ENCODE data around the gene CBY2. TPM values are rescaled to one million over a fixed set of nuclear protein-coding genes. Genes with fewer than 3 reads are reported as not detected.

CBY2 gene
- total RNA-seq, 4 donors from 2014 or later, result not detected

- no peaks in the 10 kb centered on the region for H3K36me3 ChIP-seq
- no peaks in the 10 kb centered on the region for H3K27me3 ChIP-seq
- no peaks in the 10 kb centered on the region for H3K9me3 ChIP-seq
- H3K4me1 ChIP-seq, result no peaks in the 10 kb centered on the region
- H3K4me3 ChIP-seq, result no peak overlapping the region
- no peak overlapping the region for H3K27ac ChIP-seq
- no peak for TF ChIP-seq POLR2AphosphoS5 (IDR thresholded peaks at IDR 0.05)
- no peak for TF ChIP-seq POLR2A (IDR thresholded peaks at IDR 0.05)
- no peak for TF ChIP-seq CTCF (IDR thresholded peaks at IDR 0.05)
- no peak for TF ChIP-seq EP300 (IDR thresholded peaks at IDR 0.05)
- 95 to 96% methylated on average over 9 to 10 of the region's 18 CpGs for WGBS, 2 donors (ENCODE audit: low coverage in 1 of 2)
- ATAC-seq, result no peak
Observed at GRCh38 chr13:45714170-45714569, 12.1 kb downstream of the CBY2 start.

- Histone ChIP-seq H3K4me3 (no peak overlapping the region), H3K36me3 (no peaks in the 10 kb centered on the region), H3K27ac (no peak overlapping the region), H3K27me3 (no peaks in the 10 kb centered on the region), H3K9me3 (no peaks in the 10 kb centered on the region), H3K4me1 (no peaks in the 10 kb centered on the region)
- ATAC-seq, result no peak
- TF ChIP-seq CTCF (IDR thresholded peaks at IDR 0.05) (no peak), POLR2AphosphoS5 (IDR thresholded peaks at IDR 0.05) (no peak), EP300 (IDR thresholded peaks at IDR 0.05) (no peak), POLR2A (IDR thresholded peaks at IDR 0.05) (no peak)
- WGBS, 2 donors (ENCODE audit: low coverage in 1 of 2), result 86 to 100% methylated on average over 1 of the region's 3 CpGs
Observed at GRCh38 chr13:45715351-45715750, 13.2 kb downstream of the CBY2 start.

- Histone ChIP-seq H3K27ac (no peak overlapping the region), H3K4me1 (no peaks in the 10 kb centered on the region), H3K9me3 (no peaks in the 10 kb centered on the region), H3K4me3 (no peak overlapping the region), H3K27me3 (no peaks in the 10 kb centered on the region), H3K36me3 (no peaks in the 10 kb centered on the region)
- no peak for TF ChIP-seq EP300 (IDR thresholded peaks at IDR 0.05)
- no peak for TF ChIP-seq POLR2AphosphoS5 (IDR thresholded peaks at IDR 0.05)
- TF ChIP-seq CTCF (IDR thresholded peaks at IDR 0.05), result no peak
- TF ChIP-seq POLR2A (IDR thresholded peaks at IDR 0.05), result no peak
- no peak for ATAC-seq
- WGBS, 2 donors (ENCODE audit: low coverage in 1 of 2), result 17 to 36% methylated on average over 1 of the region's 1 CpG
Observed at GRCh38 chr13:45717349-45717748, 15.2 kb downstream of the CBY2 start.

- Histone ChIP-seq H3K27me3 (no peaks in the 10 kb centered on the region), H3K27ac (no peak overlapping the region), H3K9me3 (no peaks in the 10 kb centered on the region), H3K36me3 (no peaks in the 10 kb centered on the region), H3K4me3 (no peak overlapping the region), H3K4me1 (no peaks in the 10 kb centered on the region)
- no peak for TF ChIP-seq POLR2AphosphoS5 (IDR thresholded peaks at IDR 0.05)
- TF ChIP-seq CTCF (IDR thresholded peaks at IDR 0.05), result peak in 1 of 4 experiments; percentile 9
- no peak for TF ChIP-seq POLR2A (IDR thresholded peaks at IDR 0.05)
- no peak for TF ChIP-seq EP300 (IDR thresholded peaks at IDR 0.05)
- ATAC-seq, result no peak
- WGBS, 2 donors (ENCODE audit: low coverage in 1 of 2), result 58 to 71% methylated on average over 4 to 5 of the region's 5 CpGs
Observed at GRCh38 chr13:45718063-45718462, 15.9 kb downstream of the CBY2 start.

- no peak overlapping the region for H3K4me3 ChIP-seq
- no peak overlapping the region for H3K27ac ChIP-seq
- no peaks in the 10 kb centered on the region for H3K9me3 ChIP-seq
- WGBS, 2 donors (ENCODE audit: low coverage in 1 of 2), result 71 to 73% methylated on average over 1 of the region's 1 CpG
- no peaks in the 10 kb centered on the region for H3K4me1 ChIP-seq
- H3K27me3 ChIP-seq, result no peaks in the 10 kb centered on the region
- no peak for ATAC-seq
- no peaks in the 10 kb centered on the region for H3K36me3 ChIP-seq
- TF ChIP-seq CTCF (IDR thresholded peaks at IDR 0.05), result no peak
- no peak for TF ChIP-seq POLR2AphosphoS5 (IDR thresholded peaks at IDR 0.05)
- TF ChIP-seq POLR2A (IDR thresholded peaks at IDR 0.05), result no peak
- TF ChIP-seq EP300 (IDR thresholded peaks at IDR 0.05), result no peak
Observed at GRCh38 chr13:45718992-45719391, 16.9 kb downstream of the CBY2 start.

All from gastroesophageal sphincter (tissue), 4 donors.